GM19351 (cell line): ENCODE measurements around the gene OPTC.
"Not testable (repeated sequence)": the region's sequence is repeated elsewhere in the genome, so short reads cannot be mapped to it uniquely, and the experiment has no call there.

Experiments
- ATAC-seq: cut with Tn5 transposase; IDR thresholded peaks from one replicate; pipeline ENCODE4 v1.9.1; 2021; ENCODE audit warnings: mild to moderate bottlenecking, moderate library complexity; ENCODE audit not compliant: unreplicated experiment

Gene OPTC

GRCh38 chr1:203513585-203514031 lies 19.7 kb downstream of the OPTC start:
- ATAC-seq, result no peak

- no peak for ATAC-seq
Observed at GRCh38 chr1:203516184-203516583, 22.2 kb downstream of the OPTC start.

GRCh38 chr1:203516906-203517305 lies 23.0 kb downstream of the OPTC start:
- ATAC-seq, result no peak

GRCh38 chr1:203517426-203518110 lies 23.6 kb downstream of the OPTC start:
- no peak for ATAC-seq

- not testable (repeated sequence) for ATAC-seq
Observed at GRCh38 chr1:203518139-203518538, 24.2 kb downstream of the OPTC start.

DNA sequence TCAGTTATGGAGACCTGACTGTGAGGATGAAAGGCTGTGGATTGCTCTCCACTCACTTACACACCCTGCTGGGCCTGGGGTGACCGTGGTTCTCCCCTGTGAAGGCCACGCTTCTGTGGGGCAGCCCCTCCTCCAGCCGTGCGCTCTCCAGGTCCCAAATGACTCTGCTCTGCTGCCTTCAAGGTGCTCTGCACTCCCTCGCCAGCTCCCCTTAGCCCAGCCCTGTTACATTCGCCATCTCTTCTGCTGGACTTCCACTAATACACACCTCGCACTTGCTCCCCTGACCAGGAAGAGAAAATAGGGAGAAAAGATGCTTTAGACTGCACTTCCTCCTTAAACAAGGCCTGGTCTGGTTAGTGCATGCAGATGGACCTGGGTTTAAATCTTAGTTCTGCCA lies 24.6 kb downstream of the OPTC start:
- ATAC-seq, result no peak

DNA sequence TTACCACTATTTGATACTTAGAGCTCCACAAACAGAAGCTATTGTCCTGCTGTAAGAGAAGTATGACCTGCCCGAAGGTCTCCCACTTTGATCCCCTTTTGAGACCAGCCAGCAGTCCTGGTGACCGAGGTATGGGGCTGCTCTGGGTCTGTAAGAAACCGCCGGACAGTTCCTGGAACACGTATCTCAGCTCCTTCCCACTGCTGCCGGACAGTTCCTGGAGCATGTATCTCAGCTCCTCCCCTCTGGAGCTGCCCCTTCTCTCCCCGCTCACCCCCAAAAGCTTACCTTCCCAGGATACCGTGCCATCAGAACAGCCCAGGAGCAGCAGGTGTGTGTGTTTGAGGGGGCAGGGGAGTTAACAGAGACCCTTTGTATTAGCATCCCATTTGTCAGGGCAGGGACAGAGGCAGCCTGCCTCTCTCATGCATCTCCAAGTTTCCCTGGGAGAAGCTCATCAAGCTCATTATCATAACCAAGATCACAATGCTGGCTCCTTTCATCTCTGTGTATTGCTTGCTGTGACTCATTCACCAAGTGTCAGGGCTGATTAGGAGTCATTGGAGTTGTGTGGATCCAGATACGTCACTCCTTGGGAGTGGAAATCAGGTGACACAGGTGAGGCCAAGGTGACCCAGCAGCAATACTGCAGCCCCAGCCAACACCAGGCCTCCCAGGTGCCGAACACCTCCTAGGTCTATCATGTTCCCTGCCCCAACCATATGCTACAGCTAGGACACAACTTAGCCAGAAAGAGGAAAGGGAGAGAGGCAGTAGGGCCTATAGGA lies 25.3 kb downstream of the OPTC start:
- ATAC-seq, result no peak

DNA sequence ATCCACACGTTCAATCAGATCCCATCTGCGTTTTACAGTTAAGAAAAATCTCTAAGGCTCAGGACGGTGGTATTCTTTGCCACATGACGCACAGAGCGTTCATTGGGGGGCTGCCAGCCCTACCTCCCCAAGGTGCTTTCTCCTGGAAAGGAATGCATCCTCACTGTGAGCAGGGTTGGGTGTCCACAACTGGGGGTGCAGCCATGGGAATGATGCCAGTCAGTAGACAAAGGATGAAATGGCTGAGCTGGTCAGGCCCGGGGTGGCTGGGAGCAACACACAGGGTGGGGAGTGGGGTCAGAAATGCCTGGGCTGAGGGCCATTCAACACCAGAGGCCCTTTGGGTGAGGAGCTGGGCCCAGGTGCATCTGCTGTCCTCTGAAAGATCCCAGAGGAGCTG lies 25.9 kb downstream of the OPTC start:
- no peak for ATAC-seq

DNA sequence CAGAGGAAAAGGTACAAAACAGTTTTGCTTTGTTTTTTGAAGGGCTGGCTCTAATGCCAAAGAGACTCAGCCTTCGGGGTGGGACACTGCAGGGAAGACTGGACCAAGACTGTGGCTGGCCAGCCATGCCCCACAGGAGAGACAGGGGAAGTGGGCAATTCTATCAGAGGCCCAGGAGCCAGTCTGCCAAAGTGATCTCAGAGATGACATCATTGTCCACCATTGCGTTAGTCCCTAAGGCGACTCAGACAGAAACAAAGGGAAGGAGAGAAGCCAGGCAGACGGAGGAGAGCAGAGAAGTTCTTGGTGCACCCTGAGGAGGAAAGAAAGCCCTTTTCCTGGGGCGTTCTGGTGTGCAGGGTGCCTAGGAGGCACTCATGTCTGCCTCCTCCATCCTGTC lies 26.4 kb downstream of the OPTC start:
- ATAC-seq, result no peak

GRCh38 chr1:203521074-203521794 lies 27.3 kb downstream of the OPTC start:
- no peak for ATAC-seq

- no peak for ATAC-seq
Observed at GRCh38 chr1:203521812-203522211, 27.9 kb downstream of the OPTC start.

GRCh38 chr1:203522237-203522636 lies 28.3 kb downstream of the OPTC start:
- ATAC-seq, result no peak

DNA sequence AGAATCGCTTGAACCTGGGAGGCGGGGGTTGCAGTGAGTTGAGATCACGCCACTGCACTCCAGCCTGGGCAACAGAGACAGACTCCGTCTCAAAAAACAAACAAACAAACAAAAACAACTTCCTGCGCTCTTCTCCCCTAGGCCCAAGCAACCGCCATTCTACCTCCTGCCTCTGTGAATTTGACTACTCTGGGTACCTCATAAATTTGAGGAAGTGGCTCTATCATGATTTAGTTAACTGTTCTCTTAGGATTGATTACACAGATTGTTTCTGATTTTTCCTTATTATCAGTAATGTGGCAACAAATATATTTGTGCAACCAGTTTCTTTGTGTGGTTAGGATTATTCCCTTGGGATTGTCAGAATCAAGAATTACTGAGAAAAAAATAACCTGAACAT lies 29.7 kb downstream of the OPTC start:
- no peak for ATAC-seq

GRCh38 chr1:203524152-203524551 lies 30.2 kb downstream of the OPTC start:
- ATAC-seq, result no peak

GRCh38 chr1:203524824-203525223 lies 30.9 kb downstream of the OPTC start:
- no peak for ATAC-seq

DNA sequence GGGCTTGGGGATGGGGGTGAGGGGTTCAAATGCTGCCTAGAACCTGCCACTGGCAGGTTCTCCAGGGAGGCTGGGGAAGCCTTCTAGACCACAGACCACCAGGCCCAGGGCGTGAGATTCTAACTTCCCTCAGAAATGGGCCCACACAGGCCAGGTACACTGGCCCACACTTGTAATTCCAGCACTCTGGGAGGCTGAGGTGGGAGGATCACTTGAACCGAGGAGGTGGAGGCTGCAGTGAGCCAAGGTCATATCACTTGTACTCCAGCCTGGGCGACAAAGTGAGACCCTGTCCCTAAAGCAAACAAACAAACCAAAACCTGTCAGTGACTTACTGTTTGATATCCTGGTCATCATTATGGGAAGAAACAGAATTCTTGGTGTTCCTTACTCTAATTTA lies 31.7 kb downstream of the OPTC start:
- ATAC-seq, result no peak

DNA sequence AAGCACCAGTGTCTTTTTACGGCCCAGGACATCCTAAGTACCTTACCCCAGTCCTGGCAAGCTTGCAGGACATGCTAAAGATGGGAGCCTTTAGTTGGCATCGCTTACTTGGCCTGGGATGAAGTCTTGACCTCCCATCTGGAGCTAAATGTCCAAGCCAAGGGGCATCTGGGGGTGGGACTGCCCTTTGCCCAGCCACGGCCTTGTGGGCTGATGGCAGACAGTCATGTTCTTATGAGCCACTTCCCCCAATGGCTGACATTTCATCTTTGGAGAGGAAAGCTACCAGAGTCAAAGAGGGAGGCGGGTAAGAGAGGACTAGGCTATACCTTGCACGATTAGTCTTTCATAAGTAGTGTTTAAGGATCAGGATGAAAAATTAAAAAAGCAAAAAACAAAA lies 32.2 kb downstream of the OPTC start:
- no peak for ATAC-seq

DNA sequence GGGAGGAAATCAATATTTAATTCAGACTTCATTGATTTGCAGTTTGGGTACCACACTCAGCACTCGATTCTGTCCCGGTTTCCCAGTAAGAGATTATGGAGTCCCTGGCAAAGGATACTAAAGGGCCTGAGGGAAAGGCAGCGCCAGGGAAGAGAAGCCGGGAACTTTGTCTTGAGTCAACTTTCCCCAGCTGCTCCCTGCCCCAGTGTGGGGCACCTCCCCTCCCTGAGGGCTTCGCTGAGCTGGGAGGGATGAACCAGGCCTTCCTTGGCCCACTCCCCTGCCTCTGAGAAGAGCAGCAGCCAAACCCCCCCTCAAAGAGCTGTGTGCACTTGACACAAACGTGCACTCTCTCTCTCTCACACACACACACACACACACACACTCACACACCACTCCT lies 32.6 kb downstream of the OPTC start:
- no peak for ATAC-seq

- no peak for ATAC-seq
Observed at GRCh38 chr1:203527013-203527412, 33.1 kb downstream of the OPTC start.

GRCh38 chr1:203528063-203528462 lies 34.1 kb downstream of the OPTC start:
- ATAC-seq, result no peak

DNA sequence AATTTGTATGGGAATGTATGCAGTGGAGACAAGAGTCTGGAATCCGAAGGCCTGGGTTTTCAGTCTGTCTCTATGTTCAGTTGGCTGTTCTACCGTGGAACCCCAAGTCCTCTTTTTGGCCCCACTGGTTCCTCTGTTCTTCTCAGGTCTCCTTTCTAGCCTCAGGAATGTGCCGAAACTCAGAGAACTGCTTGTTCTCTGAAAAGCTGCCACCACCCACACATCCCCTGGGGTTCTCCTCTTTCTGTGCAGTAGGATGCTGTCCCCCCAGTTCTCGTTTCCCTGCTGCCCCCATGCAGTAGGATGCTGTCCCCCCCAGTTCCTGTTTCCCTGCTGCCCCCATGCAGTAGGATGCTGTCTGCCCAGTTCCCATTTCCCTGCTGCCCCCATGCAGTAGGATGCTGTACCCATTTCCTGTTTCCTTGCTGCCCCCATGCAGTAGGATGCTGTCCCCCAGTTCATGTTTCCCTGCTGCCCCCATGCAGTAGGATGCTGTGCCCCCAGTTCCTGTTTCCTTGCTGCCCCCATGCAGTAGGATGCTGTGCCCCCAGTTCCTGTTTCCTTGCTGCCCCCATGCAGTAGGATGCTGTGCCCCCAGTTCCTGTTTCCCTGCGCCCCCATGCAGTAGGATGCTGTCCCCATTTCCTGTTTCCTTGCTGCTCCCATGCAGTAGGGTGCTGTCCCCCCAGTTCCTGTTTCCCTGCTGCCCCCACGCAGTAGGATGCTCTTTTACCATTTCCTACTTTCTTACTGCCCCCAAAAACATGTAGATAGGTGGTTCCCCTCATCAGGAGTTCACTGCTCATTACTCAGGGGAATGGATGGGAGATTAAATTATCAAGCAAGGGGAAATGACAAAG lies 35.3 kb downstream of the OPTC start:
- no peak for ATAC-seq
